Dedifferentiated amniotic fluid mesenchymal stem cell (primary cell): Measurements from ENCODE around the gene NTS.

Experiments used
- DNase-seq: peaks from one replicate; pipeline ENCODE4 v3.0.0-alpha.2; 2016; ENCODE audit errors: extremely low spot score

The NTS gene, protein sequence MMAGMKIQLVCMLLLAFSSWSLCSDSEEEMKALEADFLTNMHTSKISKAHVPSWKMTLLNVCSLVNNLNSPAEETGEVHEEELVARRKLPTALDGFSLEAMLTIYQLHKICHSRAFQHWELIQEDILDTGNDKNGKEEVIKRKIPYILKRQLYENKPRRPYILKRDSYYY

DNA sequence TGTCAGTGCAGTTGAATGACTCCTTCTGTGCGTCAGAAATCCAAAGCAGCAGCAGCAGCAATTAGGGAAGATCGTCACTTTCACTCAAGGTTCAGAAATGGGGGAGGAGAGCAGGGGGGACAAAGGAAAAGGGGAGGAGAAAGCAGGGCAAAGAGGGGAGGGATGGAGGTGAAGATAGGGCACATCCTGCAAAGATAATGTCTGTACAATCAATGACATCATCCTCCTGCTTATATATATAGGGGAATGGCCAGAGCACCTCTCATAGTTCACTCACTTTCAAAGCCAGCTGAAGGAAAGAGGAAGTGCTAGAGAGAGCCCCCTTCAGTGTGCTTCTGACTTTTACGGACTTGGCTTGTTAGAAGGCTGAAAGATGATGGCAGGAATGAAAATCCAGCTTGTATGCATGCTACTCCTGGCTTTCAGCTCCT lies at the start of gene NTS:
NTS (plus strand) TSS at position 265 of the 431 bp plus-strand sequence; CDS start at position 374, 109 bp downstream.
- no peak for DNase-seq

DNA sequence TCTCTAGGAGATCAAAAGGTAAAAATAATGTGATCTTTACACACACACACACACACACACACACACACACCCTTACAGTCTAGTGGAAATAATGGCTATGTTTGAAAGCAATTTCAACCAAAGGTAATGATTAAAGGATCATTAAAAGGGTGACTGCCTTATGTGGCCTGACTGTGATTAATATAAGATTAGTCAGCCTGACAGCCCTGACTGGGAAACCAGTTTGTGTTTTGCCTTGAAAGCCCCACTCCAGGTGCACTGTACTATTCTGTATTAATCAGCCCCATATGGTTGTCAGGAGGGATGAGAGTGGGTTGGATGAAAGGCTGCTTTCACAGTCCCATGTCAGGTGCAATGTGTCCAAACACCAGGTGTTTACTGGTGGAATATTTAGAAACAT lies 48.3 kb upstream of the NTS start:
- no peak for DNase-seq

DNA sequence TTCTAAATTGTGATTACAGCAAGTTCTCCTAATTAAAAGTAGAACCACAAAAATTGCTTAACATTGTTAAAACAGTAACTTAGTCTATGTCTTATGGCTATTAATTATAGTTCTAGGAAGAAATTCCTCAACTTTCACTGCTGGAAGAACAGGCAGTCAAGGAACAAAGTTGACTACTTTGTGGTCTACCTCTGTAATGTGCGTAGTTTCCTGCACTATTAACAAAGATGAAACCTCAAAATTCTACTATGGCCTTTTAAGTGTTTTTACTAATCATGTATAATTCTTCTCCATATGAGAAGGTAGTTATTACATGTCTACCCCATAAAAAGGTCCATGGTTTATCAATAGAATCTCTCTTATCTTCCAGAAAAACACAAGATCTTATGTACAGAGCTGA lies 45.5 kb upstream of the NTS start:
- DNase-seq: no peak

DNA sequence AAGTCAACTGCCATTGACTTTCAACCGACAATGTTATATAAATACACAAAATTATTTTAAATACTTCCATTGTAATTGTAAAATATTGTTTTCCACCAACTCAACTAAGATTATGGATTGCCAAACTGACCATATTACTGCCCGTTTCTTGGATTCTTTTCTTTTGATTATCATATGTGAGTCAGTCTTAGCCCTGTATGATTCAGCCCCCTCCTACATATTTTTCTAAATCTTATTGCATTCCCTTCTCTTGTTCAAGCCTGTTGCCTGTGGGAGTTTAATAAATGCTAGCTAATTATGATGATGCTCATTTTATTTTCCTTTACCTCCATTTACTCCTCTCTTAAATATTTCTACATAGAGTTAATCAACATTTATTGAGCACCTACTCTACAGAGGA lies 44.7 kb upstream of the NTS start:
- DNase-seq: peak; percentile 46

DNA sequence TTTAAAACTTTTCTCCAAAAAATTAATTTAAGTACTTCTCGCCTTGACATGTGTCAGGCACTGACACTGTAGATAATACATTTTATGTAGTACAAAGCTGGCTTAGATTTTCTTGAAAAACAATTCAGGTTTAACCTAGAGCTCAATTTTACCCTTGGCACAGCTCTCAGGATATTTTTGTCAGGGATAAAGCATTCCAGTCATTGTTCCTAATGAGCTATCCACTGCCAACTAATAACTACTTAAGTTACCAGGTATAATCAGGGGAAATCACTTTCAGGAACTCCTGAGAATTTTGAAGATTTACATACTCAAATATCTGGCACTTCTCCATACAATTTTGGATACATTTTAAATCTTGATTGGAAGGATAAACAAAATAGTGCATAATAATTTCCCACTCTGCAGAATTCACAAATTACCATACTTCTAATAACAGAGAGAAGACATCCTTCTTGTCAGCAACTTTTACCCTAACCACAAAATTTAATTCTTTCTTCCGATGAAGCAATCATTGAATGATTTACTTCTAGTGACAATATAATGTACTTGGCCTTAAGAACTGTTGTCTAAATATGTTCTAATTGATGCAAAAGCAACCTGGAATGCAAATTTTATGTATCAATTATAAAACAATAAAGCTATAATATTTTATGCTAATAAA lies 42.6 kb upstream of the NTS start:
- no peak for DNase-seq

DNA sequence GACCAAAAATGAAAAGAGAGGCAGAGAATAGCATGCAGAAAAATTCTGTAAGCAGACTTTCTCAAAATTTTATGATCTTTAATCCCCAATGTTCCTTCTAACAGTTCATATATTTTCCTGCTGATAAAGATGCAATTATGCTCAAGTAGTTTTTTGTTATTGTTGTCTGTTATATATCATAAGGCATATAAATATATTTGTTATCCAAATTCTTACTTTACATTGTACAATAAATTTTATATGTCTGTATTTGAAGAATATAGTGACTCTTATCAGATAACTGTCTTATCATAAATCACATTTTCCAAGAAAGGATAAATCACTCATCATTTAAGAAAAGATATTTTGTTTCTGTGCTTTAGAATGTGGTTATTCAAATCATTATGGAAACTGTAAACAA lies 40.5 kb upstream of the NTS start:
- DNase-seq: no peak

DNA sequence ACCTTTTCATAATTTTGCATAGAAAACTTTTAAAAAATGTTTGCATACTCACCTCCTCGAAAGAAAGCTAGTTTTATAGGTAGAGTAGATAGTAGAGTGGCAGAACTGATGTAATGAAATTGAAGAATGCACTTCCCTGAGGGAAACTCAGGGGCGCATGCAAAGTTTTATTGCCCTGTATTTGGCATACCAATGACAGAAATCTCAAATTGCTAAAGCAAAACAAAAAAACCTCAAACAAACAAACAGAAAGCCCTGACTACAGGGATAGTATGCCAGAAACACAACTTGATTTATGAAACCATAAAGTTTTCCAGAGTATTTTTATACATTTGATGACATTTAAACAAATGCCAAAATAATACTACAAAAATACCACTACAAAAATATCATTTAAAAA lies 39.7 kb upstream of the NTS start:
- DNase-seq: peak; percentile 61

DNA sequence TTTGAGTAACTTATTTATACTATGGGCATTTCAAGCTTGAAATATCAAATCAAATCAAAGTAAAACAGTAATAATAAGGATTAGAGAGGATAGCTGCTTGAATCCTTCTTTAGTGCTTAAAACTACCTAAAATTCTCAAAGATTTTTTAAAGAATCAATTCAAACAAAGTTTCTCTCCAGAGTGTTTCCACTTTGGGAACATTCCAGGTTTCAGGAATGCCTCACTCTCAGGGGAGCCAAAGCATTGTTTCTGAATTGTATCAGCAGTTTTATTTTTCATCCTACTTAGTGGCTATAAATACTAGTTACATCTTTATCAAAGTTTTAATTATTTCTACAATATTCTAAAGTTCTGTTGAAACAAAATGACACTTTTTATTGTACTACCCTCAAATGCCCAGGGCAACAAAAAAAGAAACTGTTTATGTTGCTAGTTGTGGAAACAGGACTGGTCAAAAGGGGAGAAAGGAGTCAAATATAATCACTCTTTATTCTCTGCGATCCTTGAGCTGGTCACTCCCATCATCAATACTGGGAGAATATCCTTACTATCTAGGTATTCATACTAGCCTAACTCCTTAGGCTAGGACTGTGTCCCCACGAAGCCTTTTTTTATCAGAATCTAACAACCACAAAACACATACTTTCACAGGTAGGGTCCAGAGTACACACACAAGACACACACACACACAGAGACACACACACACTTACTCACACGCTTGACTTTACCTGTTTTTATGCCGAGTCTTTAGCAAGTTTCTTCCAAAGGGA lies 38.5 kb upstream of the NTS start:
- peak; percentile 48 for DNase-seq

DNA sequence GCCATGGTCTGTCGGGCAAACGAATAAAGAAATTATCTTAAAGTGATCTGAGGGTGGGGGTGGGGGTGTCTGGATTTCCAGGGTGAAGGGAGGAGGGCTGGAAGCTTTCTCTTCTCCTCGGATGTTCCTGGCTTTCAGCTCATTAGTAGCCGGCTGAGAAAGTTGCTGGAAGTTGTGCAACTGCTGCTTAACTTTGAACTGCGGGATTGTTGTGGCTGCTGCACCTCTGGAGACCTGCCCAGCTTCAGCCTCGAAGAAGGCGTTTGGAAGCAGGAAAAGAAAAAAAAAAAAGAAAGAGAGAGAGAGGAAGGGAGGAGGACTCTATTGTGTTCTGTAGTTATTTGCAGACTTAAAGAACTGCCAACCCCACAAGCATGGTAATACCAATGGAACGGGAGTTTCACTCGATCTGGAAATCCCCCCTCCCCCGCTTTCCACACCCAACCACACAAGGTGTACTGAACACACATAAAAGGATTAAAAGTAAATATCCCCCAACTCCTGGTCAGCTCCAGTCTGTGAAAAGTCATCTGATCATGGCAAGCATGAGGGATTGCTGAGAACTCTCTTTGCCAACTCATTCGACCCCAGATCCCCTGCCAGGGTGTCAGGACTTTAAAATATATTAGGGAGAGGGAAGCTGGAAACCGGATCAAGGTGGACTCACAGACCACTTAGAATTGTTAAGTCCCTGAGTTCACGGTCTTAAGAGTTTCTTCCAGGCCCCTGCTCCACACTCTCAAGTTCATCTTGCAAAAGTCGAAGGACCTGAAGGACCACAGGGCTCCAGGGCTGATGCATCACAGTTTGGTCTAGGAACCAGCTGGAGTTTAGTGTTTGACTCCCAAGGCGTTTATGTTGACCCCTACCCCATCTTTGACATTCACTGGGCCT lies 37.7 kb upstream of the NTS start, which contains the start of gene RASSF9:
RASSF9 (minus strand) TSS at position 213 of the 894 bp plus-strand sequence; CDS start at position 5, 208 bp downstream.
- DNase-seq: peak; percentile 87

DNA sequence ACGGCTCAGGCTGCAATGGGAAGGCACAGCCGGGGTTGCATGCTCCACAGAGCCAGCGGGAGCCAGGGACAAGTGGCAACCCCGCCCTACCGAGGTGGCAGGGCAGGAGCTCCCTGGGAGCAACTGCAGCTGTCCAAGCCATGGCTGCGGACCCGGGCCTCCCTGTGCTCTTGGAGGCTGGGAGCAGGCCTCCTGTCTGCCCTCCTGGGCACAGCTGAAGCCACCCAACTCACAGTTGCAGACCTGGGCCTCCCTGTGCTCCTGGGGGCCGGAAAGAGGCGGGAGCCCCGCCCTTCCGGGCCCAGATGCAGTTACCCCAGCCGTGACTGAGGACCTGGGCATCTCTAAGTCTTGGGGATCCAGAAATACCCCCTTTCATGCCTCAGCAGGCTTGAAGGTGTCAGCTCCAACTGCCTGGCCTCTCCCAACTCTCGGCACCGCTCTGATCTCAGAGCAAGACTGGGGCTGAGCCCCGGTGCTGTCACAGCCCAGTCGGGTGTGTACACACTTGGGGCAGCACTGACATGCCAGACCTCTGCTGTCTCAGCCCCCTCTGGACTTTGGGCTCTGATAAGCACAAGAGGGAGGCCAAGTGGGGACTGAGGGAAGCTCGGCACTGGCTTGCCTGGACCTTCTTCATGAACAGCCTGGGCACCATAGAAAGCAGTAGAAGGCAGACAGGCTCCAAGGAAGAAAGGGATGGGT lies 30.3 kb upstream of the NTS start:
- no peak for DNase-seq

DNA sequence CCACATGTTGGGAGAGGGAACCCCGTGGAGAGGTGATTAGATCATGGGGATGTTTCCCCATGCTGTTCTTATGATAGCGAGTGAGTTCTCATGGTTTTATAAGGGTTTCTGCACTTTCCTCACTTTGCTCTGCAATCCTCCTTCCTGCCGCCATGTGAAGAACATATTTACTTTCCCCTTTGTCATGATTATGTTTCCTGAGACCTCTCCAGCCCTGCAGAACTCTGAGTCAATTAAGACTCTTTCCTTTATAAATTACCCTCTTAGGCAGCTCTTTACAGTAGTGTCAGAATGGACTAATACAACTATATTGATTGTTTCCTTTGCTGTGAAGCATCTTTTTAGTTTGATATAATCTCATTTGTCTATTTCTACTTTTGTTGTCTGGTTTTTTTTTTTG lies 24.8 kb upstream of the NTS start:
- no peak for DNase-seq

DNA sequence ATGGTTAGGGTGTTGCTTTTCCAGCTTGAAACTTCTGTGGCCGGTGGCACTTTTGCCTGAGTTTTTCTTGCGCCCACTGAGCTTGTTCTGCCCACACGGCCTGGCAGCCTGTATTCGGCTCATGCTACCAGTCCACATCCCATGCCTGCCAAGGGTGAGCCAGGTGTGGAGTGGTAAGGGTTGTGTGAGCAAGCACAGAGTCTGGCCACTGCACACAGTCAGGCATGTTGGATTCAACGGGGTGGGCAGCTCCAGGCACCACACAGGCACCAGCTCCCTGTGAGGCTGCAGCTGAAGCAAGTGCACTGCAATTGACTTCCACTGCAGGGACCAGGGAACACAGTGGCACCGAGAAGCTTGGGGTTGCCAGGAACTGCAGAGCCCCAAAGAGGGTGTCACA lies 18.8 kb upstream of the NTS start:
- DNase-seq: no peak

DNA sequence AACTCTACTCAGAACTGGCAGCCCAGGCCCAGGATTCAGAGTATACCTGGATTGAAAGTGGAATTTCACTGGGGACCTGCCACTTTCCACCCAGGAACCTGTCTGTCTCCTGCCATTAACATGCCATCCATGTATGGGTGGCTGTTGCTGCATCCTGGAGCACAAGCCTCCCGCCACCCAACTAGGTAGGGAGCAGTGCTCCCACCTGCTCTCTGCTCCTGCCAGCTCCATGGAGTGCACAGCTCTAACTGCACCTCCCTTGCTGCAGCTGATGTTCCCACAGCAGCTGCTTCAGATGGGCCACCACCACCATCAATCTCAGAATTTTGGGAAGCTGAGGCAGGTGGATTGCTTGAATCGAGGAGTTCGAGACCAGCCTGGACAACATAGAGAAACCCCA lies 17.1 kb upstream of the NTS start:
- no peak for DNase-seq

DNA sequence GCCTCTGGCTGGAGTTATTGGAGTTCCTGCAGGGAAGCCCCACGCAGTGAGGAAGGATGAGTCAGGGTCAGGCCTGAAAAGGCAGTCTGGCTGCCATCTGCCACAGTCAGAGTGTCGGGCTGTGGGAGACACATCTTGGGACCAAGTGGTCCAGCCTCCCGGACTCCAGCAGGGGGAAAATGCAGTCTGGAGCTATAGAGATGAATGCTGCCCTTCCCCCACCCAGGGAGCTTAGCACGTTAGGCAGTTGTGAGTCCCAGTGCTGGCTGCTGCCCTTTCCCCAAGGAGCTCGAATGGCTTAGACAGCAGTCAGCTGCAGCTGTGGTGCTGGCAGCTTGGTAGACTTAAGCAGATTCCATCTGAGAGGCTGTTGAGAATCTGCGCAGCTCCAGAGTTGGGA lies 8.2 kb upstream of the NTS start:
- DNase-seq: no peak

DNA sequence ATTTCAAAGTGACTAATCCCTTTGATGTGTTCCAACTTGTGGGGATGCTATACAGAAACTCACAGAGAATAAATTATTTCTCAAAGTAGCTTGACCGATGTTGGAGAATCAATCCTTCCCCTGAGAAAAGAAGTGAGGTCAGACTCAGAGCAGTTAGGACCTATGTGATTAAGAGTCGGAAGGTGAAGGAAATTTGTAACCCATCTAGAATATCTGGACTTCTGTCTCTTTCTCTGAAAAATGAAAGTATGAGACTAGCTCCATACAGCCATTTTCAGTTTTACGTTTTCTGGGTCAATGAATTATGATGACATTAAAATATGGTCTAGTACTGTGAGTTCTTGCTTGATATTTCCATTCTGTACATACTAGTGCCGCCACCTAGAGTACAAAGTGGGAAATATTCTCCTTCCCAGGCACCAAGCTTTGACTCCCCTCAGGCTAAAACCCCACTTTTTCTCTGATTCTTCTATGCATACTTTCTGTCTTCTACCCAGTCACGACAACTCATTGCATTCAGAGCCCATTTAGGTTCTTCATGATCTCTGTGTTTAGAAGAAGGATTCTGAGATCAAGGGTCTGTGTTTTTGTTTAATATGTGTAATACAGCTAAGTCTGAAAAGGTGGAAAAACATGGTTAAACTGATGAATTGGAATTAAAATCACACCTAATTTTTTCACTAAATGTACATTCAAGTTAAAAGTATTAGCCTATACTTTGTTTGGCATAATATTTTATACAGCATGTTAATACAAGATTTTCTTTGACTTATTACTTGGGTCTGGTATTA lies 6.9 kb upstream of the NTS start:
- DNase-seq: peak; percentile 70

DNA sequence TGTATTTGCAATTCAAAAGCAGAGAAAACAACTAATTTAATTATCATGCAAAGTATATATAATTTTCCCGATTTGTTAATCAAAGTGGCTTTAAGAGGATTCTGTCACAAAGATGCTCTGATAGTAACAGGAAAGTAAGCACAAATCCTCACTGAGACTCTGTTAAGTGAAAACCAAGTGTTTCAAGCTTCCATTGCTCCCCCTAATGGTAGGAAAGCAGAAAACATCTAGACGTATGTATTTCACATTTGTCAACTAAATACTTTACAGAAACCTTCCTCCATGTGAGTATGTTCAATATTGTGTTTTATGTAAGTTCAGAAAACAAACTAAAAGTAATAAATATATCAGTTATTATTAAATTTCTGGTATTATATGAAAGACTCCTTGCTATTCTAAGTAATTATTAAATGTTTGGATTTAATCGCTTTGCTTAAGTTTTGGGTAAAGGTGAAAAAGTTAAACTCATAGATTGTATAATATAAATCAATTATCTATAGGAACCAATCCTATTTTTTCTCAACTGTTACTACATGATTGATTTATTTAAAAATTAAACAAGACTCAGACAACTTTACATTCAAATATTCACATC lies 1.5 kb upstream of the NTS start:
- DNase-seq: peak; percentile 80

DNA sequence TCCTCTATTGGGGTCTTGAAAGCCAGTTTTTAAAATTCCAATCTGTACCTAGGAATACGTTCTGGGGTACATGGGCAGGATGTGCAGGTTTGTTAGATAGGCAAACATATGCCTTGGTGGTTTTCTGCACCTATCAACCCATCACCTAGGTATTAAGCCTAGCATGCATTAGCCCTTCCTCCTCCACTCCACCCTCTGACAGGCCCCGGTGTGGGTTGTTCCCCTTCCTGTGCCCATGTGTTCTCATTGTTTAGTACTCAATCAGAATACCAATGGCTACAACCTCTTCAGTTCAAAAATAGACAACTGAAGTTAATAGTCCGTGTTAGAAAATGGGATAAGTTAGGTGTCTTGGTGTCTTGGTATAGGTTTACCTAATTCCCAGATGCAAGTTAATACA lies 3.4 kb downstream of the NTS start:
- DNase-seq: no peak

DNA sequence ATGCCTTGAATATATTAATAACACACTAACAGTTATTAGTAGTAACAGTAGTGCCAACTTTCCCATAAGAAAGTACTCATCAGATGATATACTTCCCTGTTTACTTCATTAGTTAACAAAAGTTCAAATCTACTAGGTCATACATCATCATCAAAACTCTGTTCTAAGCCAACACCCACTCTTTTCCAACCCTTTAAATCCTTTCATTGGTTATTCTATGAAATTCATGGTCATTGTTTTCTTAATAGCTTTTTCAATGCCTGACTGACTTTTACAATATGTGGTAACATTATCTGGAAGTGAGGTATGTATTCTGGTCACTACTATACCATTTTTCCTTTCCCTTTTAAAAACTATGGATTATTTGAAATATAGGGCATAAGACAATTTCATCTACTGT lies 9.7 kb downstream of the NTS start:
- no peak for DNase-seq

DNA sequence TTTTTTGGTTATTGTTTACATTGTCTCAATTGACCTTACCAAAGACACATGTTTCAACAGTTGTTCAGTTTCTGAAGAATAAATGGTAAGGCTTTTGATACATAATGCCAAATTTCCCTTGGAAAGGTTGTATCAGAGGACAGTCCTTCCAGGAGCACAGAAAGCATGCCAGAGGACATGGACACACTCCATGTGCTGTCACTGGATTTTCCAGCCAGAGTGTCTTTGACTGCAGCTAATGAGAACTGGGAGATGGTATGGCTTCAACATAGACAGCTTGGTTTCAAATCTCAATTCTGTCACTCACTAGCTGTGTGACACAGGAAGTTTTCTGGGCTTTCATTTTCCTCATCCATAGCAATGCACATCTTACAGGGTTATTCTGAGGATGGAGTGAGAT lies 20.6 kb downstream of the NTS start:
- DNase-seq: no peak

DNA sequence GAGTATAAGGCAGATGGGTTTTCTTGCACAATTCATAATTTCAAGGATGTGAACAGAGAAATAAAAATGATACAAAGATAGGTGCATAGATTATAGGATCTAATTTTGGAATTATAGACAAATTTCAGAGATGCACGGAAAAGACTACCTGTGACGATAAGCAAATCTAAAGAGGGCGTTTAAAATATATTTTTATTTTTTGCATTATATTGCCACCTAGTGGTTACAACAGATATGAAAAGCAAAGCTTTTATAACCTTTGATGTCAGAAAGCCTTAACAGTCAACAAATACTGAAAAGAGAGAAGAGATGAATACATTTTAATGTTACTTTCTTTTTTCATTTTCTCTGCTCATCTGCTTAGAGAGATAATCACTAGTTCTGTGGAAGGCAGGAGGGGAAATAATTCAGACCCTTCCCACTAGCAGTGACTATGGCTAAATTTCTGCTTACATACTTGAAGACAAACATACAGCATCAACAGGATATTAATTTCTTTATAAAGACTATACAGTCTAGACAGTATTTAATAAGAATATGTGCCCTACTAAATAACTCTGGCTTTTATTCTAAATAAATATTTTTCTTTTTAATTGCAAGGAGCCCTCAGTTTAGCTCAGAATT lies 46.3 kb downstream of the NTS start:
- DNase-seq: peak; percentile 31
